HG03558 (cell line): Measurements from ENCODE around the gene ARSJ.

ENCODE experiments used
- ATAC-seq: cut with Tn5 transposase; IDR thresholded peaks from one replicate; pipeline ENCODE4 v1.9.1; 2021; ENCODE audit warnings: moderate number of reproducible peaks; ENCODE audit not compliant: unreplicated experiment; ENCODE audit errors: extremely low read depth

The ARSJ gene

DNA sequence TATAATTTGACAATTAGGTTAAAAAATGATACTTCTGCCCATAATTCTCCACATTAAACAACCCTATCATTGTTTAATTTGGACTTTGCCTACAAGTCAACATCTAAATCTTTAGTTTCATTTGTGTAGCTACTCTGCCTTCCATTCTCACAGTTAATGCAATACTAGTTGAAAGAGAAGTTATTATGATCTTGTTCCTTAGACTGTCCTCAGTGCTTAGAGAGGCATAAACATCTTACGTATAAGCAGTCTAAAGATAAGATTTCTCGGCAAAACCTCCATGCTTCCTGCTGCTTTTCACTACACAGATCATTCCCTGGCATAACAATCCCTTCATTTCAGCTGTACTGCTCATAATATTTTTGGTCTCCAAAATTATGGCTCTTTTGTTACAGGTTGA, 112.8 kb downstream of the ARSJ start:
- ATAC-seq = no peak

DNA sequence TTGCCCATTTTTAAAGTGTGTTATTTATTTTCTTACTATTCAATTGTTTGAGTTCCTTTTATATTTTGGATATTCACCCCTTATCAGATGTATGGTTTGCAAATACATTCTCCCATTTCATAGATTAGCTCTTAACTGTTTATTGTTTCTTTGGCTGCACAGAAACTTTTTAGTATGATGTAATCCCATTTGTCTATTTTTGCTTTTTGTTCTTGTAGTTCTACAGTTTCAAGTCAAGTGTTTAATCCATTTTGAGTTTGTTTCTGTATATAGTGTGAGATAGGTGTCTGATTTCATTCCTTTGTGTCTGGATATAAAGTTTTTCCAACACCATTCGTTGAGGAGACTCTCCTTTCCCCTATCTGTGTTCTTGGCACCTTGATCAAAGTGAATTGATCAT, 120.5 kb downstream of the ARSJ start:
- ATAC-seq = no peak

- ATAC-seq = no peak
Observed at GRCh38 chr4:113851816-113852215, 127.6 kb downstream of the ARSJ start.
